HFF-Myc (cell line): Measurements from ENCODE around the gene ADGRD1.

Experiments
- DNase-seq: peaks from one replicate; pipeline ENCODE4 v3.0.0-alpha.2; 2011; ENCODE audit warnings: low read depth; ENCODE audit errors: extremely low read depth
- H3K4me3 ChIP-seq: replicated peaks from 2 replicates; pipeline ENCODE4 v1.5.1; 2011; ENCODE audit warnings: low read depth, mild to moderate bottlenecking, control low read depth, low read length
- CTCF ChIP-seq: IDR thresholded peaks from 2 replicates; pipeline ENCODE4 v1.5.1; 2012; ENCODE audit warnings: mild to moderate bottlenecking, low read depth, low read length, control low read depth; ENCODE audit errors: missing control alignments

The ADGRD1 gene

GRCh38 chr12:131131077-131131807 is 177.5 kb downstream of the ADGRD1 start:
- no peak for DNase-seq
- no peak overlapping the region for H3K4me3 ChIP-seq
- no peak for TF ChIP-seq CTCF

GRCh38 chr12:131131808-131132117 is 178.1 kb downstream of the ADGRD1 start:
- H3K4me3 ChIP-seq: no peak overlapping the region
- no peak for DNase-seq
- TF ChIP-seq CTCF: no peak

- no peak for DNase-seq
- TF ChIP-seq CTCF: peak; percentile 70
- H3K4me3 ChIP-seq: no peak overlapping the region
Measured at GRCh38 chr12:131132118-131132892, 178.6 kb downstream of the ADGRD1 start.

- H3K4me3 ChIP-seq: no peak overlapping the region
- DNase-seq: no peak
- TF ChIP-seq CTCF: no peak
Measured at GRCh38 chr12:131133015-131133905, 179.6 kb downstream of the ADGRD1 start.

GRCh38 chr12:131133994-131134393 is 180.3 kb downstream of the ADGRD1 start:
- H3K4me3 ChIP-seq: no peak overlapping the region
- TF ChIP-seq CTCF: no peak
- DNase-seq: no peak

- H3K4me3 ChIP-seq: no peak overlapping the region
- no peak for TF ChIP-seq CTCF
- DNase-seq: no peak
Measured at GRCh38 chr12:131134523-131135310, 181.0 kb downstream of the ADGRD1 start.
